Fibroblast of villous mesenchyme (primary cell): ENCODE measurements around the gene FNIP2. TPM values are rescaled to one million over a fixed set of nuclear protein-coding genes. Genes with fewer than 3 reads are reported as not detected.

Source experiments
- DNase-seq: peaks from one replicate; pipeline ENCODE4 v3.0.0-alpha.2; 2010; ENCODE audit warnings: low read depth
- H3K4me3 ChIP-seq: 2 replicates; pipeline ENCODE4 v1.5.1; 2011; ENCODE audit warnings: low read depth, mild to moderate bottlenecking, low read length
- CTCF ChIP-seq: IDR thresholded peaks from 2 replicates; pipeline ENCODE4 v1.5.1; 2012; ENCODE audit warnings: low read depth, mild to moderate bottlenecking, low read length; ENCODE audit not compliant: insufficient read depth
- total RNA-seq: library from RNA; depleted of rRNA; stranded (reverse); fragments of >200 nt; gene quantifications from 2 replicates; pipeline ENCODE4 v1.2.3, GENCODE V29; 2012

Gene FNIP2
- total RNA-seq, 1 donor = 24.6 TPM

DNA sequence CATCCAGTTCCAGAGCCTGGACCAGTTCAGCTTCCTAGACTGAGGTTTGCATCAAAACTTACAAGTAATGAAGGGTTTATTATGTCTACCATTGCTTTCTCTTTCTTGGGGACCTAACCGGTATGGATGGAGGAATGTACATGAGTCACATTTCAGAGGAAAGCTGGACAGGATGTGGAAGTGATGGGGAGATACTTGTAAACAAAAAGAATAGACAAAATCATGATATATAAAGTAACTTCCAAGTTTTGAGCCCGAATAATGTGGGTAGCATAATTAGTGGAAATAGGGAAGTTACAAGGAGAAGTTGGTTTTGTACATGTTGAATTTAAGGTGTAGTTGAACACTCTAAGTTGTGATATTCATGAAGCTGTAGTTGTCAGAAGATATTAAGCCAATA, 15.0 kb downstream of the FNIP2 start:
- DNase-seq = peak; percentile 48
- H3K4me3 ChIP-seq = no peak overlapping the region
- TF ChIP-seq CTCF = no peak

DNA sequence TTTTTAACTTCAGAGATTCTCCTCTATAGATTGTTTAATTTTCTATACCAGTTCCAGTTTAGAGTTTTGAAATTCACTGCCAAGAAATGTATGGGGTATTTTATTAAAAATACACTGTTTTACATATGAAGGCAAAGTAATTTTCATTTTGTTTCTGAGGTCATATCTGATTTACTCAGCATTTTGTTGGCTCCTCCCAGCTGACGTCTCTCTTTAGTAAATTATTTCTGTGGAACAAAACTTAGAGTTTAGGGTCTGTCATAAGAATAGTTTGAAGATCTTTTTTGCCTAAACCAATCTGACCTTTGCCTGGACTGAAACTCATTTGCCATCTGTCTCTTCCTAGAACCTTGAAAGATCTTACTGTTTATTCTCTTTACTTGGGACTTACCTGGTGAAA, 16.9 kb downstream of the FNIP2 start:
- H3K4me3 ChIP-seq = no peak overlapping the region
- DNase-seq = no peak
- no peak for TF ChIP-seq CTCF

DNA sequence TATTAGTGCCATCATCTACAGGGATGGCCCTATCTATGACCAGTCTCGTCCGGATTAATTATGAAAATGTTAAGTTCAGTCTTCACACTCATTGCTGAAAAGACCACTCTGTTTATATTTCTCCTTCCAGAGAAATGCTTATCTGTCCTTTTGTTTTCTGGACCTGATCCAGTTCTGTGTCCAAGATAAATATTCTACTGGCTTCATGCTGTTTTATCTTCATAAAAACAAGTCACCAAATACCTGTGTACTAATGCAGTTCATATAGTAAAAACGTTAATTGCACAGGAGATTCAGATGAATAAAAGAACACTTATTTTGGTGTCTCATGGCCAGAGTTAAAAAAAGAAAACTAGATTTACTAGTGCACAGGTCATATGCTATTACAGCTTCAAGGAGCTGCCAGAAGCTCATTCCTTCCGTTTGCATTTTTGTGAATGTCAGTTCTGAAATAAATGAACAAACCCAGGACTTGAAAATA, 17.3 kb downstream of the FNIP2 start:
- DNase-seq = peak; percentile 37
- no peak overlapping the region for H3K4me3 ChIP-seq
- TF ChIP-seq CTCF = no peak

DNA sequence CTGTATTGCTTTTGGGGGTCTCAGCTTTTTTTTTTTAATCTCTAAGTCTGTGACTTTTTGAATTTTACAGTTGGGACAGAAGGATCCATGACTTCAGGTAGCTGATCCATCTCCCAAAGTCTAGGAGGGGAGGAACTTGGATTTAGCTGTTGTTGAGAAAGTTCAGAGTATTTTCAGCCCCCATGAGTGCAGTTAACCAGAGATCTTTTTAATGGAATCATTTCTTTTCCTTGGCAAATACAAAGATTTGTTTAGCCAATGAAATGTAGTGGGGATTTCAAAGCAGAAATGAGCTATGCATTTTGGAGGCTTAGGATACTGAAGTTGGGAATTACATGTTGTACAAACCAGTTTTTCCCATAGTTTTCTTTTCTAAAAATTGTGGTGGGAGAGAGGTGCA, 18.1 kb downstream of the FNIP2 start:
- no peak for TF ChIP-seq CTCF
- H3K4me3 ChIP-seq = no peak overlapping the region
- no peak for DNase-seq

- no peak for TF ChIP-seq CTCF
- DNase-seq = no peak
- H3K4me3 ChIP-seq = no peak overlapping the region
Measured at GRCh38 chr4:158787709-158788475, 19.1 kb downstream of the FNIP2 start.

GRCh38 chr4:158788516-158788915, 19.7 kb downstream of the FNIP2 start:
- no peak overlapping the region for H3K4me3 ChIP-seq
- no peak for DNase-seq
- no peak for TF ChIP-seq CTCF

DNA sequence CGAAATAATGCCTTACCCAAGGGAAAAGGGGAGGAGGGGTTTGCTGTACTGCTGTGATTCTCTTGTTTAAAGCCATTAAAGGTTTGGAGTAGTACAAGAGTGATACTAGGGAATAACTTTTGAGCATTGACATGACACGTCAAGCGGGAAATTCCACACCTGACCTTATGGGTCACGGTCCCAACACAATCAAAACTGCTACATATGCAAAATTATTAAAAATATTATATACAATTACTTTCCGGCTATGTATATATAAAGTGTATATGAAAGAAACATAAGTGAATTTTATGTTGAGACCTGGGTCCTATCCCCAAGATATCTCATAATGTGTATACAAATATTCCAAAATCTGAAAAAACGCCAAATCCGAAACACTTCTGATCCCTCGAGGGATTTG, 21.0 kb downstream of the FNIP2 start:
- no peak for DNase-seq
- H3K4me3 ChIP-seq = no peak overlapping the region
- TF ChIP-seq CTCF = no peak
